Stimulated activated CD8-positive, alpha-beta memory T cell treated with anti-CD3 and anti-CD28 coated beads, Interleukin-15, amount 100 ng/mL, for 24 hours (primary cell): ENCODE results near the gene ARPC4.

Experiments used
- DNase-seq: peaks from one replicate; pipeline ENCODE4 v3.0.0-alpha.2; 2020; ENCODE audit warnings: low read depth

Gene ARPC4

DNA sequence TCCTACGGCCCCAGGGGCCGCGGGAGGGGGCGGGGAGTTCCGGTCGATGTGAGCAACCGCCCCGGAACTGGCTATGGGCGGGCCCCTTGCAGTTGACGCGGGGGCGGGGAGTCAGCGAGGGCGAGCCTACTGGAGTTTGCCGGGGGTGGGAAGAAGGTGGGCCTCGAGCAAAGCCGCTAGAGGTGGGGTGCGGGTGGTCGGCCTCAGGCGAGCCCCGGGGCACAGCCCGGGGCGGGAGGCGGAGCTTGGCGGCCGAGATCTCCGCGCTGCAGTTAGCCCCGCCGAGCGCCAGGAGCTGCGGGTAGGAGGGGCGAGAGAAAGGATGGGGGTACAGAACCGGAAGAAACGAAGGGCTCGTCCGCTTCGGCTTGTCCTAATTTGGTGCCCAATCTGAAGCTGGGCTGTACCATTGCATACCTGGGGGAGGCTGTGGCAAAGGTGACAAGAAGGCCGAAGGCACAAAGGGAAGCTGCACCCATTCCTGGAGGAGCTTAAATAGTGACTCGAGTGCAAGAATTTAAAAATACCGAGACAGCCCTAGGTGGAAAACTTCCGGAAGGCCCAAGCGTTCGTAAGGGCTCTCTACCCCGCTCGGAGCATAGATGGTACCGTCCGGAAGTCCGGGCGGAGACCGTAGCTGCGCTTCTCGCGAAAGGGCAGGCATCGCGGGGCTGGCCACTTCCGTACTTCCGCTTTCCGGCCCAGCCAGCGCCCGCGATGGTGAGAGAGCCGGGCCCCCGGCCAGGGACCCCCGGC lies at the start of gene ARPC4, which contains the start of gene TADA3:
Gene ARPC4, plus strand, starts transcription at position 678 of the 756 bp plus-strand sequence. Its CDS starts 40 bp downstream, at position 718.
Gene TADA3, minus strand, starts transcription at position 69 of the 756 bp plus-strand sequence. CDS start 1,007 bp downstream, outside the sequence.
- DNase-seq, result peak; percentile 78

DNA sequence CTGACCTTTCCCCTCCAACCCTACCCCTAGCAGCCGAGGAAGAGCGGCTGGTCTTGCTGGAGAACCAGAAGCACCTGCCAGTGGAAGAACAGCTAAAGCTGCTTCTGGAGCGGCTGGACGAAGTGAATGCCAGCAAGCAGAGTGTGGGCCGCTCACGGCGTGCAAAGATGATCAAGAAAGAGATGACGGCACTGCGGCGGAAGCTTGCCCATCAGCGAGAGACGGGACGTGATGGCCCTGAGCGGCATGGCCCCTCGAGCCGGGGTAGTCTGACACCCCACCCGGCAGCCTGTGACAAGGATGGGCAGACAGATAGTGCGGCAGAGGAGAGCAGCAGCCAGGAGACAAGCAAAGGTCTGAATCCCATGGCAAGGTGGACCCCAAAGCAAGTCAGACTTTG lies 49.3 kb upstream of the ARPC4 start:
- no peak for DNase-seq

DNA sequence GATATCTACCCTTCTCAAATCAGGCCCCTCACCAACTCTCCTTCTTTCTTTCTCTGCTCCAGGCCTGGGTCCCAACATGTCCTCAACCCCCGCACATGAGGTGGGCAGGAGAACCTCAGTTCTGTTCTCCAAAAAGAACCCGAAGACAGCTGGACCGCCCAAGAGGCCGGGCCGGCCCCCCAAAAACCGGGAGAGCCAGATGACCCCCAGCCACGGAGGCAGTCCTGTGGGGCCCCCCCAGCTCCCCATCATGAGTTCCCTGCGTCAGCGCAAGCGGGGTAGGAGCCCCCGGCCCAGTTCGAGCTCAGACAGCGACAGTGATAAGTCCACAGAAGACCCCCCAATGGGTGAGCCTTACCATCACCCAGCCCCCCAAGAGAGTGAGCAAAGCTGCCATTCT lies 48.7 kb upstream of the ARPC4 start:
- no peak for DNase-seq

DNA sequence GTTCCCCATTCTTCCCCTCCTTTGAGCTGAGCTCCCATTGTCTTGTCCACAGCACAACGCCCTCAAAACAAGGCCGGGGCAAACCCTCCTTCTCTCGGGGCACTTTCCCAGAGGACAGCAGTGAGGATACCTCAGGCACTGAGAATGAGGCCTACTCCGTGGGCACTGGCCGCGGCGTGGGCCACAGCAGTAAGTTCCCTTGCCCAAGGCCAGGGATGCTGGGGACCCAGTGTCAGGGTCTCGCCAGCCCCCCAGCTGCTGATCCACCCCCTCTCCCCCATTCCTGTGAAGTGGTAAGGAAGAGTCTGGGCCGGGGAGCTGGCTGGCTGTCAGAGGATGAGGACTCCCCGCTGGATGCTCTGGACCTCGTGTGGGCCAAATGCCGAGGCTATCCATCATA lies 47.4 kb upstream of the ARPC4 start:
- DNase-seq, result no peak

DNA sequence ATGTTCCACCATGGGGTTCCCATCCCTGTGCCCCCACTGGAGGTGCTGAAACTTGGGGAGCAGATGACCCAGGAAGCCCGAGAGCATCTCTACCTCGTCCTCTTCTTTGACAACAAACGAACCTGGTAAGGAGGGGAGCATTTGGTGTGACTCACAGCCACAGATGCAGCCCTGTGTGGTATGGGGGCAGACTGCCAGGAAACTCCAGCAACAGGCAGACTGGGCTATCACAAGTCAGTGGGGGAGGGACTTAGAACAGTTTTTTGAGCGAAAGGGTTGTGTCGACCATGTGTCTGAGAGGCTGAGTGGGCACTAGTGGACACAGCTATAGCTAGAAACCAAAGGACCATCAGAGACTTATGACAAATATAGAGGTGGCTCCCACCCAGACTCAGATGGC lies 46.6 kb upstream of the ARPC4 start:
- no peak for DNase-seq

DNA sequence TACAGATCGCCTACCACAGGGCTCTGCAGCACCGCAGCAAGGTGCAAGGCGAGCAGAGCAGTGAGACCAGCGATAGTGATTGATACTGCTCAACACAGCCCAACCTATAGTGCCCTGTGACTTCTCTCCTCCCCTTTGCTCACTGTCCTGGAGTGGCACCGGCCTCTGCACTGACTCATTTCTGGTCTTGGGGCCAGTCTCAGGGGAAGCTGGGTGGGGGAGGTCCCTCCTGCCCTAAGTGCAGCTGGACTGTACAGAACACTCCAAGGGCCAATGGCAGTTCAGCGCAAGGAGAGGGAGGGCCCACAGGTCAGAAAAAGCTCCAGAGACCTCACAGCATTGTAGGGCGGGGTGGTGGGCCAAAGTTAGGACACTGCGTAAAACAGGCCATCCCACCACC lies 45.6 kb upstream of the ARPC4 start:
- DNase-seq, result no peak

DNA sequence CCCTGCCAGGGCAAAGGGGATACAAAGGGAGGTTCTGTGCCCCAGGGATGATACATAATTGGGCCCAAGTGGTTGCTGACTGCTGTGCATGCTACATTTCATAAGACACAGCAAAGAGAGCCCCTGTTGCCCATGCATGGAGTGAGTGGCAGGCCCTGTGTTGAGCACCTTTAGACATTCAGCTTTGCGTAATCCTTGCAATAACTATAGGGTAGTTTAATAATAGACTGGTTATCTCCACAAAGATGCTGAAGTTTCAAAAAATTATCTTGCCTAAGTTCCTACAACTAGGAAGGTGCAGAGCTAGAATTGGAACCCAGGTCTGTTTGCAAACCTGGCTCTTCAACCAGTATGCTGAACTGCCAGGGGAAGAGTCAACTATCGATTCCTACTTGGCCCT lies 44.9 kb upstream of the ARPC4 start:
- no peak for DNase-seq

- DNase-seq, result no peak
These were observed 43.6 kb upstream of the ARPC4 start for GRCh38 chr3:9749296-9749644.

GRCh38 chr3:9749645-9750555 lies 43.0 kb upstream of the ARPC4 start, which contains the start of gene OGG1:
Gene OGG1, plus strand, starts transcription at chr3:9749952. Its CDS starts 335 bp downstream, at chr3:9750287.
- DNase-seq, result peak; percentile 73

DNA sequence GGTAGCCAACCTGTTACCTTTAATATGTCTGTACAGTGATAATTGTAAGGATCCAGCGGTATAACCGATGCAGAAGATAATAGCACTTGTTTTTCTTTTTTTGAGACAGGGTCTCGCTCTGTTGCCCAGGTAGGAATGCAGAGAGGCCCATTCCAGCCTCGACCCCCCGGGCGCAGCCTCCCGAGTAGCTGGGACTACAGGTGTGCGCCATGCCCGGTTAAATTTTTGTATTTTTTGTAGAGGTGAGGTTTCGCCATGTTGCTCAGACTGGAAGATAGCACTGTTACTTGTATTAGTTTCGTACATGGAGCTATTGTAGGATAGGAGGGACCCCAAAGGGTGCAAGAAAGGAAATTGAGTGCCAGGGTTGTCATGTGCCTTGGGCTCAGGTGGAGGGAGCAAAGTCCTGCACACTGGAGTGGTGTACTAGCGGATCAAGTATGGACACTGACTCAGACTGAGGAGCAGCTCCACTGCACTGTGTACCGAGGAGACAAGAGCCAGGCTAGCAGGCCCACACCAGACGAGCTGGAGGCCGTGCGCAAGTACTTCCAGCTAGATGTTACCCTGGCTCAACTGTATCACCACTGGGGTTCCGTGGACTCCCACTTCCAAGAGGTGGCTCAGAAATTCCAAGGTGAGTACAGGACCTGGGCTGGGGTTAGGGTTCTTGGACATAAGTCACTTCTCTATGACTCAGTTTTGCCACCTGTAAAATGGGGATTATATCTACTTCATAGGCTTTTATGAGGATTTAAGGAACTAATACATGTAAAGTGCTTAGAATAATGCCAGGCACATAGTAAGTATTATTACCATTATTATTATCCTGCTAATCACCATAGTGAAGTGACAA lies 42.1 kb upstream of the ARPC4 start:
- no peak for DNase-seq

DNA sequence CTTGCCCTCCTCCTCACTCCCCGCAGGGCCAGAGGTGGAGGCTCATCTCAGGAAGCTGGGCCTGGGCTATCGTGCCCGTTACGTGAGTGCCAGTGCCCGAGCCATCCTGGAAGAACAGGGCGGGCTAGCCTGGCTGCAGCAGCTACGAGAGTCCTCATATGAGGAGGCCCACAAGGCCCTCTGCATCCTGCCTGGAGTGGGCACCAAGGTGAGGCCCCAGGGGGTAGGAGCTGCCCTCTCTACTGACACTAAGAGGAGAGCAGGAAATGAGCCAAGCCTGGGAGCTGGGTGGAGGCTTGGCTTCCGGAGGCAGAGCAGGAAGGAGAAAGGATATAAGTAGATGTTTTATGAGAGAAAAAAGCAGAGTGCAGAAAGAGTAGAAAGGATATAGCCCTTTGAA lies 38.2 kb upstream of the ARPC4 start:
- no peak for DNase-seq

GRCh38 chr3:9757427-9757826 lies 35.5 kb upstream of the ARPC4 start:
- no peak for DNase-seq

DNA sequence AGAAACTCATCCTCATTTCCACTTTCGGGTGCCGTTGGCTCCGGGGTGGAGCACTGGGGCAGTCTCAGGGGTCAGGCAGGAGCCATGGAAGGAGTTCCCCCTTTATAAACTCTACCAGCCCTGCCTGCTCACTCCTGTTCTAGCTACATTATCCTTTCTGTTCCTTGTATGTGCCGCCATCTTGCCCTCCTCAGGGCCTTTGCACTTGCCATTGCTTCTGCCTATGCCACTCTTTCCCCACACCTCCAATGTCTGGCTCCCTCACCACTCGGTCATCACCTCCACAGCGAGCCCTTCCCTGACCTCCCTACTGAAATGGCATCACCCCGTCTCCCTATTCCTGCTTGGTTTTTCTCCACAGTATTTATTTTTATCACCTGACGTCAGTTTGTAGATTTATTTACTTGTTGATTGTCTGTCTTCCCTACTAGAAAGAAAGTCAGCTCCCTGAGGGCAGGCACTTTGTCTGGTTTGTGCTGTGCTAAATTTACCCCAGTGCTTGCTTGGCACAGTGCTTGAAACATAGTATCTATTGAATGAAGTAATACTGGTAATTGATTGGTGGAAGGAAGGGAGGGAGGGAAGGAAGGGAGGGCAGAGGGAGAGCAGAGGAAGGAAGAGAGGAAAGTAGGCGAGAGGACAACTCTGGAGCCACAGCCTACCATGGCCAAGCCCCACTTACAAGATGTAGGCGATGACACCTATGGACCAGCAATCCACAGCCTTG lies 31.9 kb upstream of the ARPC4 start:
- DNase-seq, result no peak

GRCh38 chr3:9761919-9762318 lies 31.0 kb upstream of the ARPC4 start:
- DNase-seq, result no peak

DNA sequence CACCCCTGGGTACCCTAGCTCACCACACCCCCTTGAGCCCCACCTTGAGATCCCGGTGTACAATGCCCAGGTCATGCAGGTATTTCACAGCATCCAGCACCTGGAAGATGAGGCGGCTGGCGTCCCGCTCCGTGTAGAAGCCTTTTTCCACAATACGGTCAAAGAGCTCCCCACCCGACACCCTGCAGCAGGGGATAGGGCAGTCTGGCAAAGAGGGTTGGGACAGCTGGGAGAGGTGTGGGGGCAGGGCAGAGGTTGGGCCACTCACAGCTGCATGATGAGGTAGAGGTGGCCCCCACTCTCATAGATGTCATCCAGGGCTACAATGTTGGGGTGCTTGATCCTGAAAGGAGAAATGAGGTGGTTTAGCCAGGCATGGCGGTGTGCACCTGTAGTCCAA lies 30.0 kb upstream of the ARPC4 start:
- DNase-seq, result no peak

GRCh38 chr3:9765865-9766264 lies 27.0 kb upstream of the ARPC4 start:
- DNase-seq, result no peak

- DNase-seq, result no peak
These were observed 25.5 kb upstream of the ARPC4 start for GRCh38 chr3:9767418-9767817.

DNA sequence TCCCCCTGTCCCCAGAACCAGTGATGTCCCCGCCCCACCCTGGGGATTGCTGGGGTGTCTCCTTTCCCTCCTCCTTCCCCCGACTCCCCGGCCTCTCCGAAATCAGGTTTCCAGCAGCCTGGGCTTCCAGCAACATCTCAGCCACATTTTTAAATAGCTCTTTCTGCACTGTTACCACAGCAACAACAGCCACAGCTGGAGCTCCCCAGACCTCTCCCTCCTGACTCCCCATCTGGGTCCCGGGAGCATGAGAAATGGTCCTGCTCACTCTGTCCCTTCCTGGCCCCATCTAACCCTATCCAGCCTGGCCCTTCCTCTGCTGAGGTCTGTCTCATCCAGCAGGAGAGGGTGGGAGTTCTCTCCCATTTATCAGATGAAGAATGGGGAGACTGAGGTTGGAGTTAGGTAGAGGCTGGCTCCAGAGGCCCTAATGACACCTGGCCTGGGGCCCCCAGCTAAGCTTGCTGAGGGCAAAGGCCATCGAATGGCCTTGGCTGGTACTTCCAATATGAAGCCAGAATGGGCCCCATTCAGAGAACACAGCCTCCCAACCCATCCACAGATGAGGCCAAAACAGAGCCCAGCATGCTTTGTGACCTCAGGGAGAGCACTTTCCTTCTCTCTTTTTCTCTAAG lies 24.6 kb upstream of the ARPC4 start:
- no peak for DNase-seq

DNA sequence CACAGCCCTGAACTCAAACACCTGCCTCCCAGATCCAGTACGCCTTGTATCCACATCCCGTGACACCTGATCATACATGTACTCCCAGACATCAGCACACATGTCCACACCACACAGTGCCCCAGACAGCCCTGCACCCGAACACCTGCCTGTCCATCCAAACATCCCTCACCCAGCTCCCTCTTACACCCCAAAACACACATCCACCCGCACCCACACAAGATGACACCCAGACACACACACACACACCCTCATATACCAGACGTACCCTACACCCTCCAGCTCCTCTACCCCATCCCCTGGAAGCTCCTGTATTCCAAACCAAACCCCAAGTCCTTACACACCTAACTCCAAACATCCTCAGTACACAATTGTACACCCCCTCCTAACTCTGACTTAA lies 23.9 kb upstream of the ARPC4 start:
- no peak for DNase-seq

GRCh38 chr3:9769426-9770275 lies 23.2 kb upstream of the ARPC4 start, which contains the start of gene CAMK1:
Gene CAMK1, minus strand, starts transcription at chr3:9769947. Its CDS starts 2,198 bp downstream, at chr3:9767749.
- DNase-seq, result no peak
